GF-D8 (cell line): ENCODE data around the gene LRRC26.

Experiments
- DNase-seq: peaks from one replicate; lab custom pipeline; 2025; lab: John Stamatoyannopoulos, UW

LRRC26 gene

GRCh38 chr9:137169896-137170358 is at the start of gene LRRC26:
LRRC26 (minus strand) TSS chr9:137170051; CDS start chr9:137169943, 108 bp downstream.
- no peak for DNase-seq

GRCh38 chr9:137218754-137219271 is 49.0 kb upstream of the LRRC26 start:
- DNase-seq, result no peak

- DNase-seq, result no peak
These were observed 48.4 kb upstream of the LRRC26 start for GRCh38 chr9:137218212-137218753.

- no peak for DNase-seq
These were observed 47.7 kb upstream of the LRRC26 start for GRCh38 chr9:137217276-137218211.

GRCh38 chr9:137216188-137216965 is 46.5 kb upstream of the LRRC26 start:
- DNase-seq, result no peak

- no peak for DNase-seq
These were observed 45.5 kb upstream of the LRRC26 start for GRCh38 chr9:137215196-137215986.

- DNase-seq, result no peak
These were observed 44.8 kb upstream of the LRRC26 start for GRCh38 chr9:137214620-137215019.

- DNase-seq, result no peak
These were observed 43.6 kb upstream of the LRRC26 start for GRCh38 chr9:137213160-137214060.

- DNase-seq, result no peak
These were observed 42.7 kb upstream of the LRRC26 start for GRCh38 chr9:137212520-137212919.

- DNase-seq, result no peak
These were observed 41.7 kb upstream of the LRRC26 start for GRCh38 chr9:137211532-137211931.

- DNase-seq, result no peak
These were observed 36.8 kb upstream of the LRRC26 start for GRCh38 chr9:137206602-137207001.

- peak; percentile 10 for DNase-seq
These were observed 35.5 kb upstream of the LRRC26 start, which contains the start of the genes NDOR1 and TMEM203 for GRCh38 chr9:137205126-137206069. NDOR1 (plus strand) TSS chr9:137205700; CDS start chr9:137205778, 78 bp downstream. TMEM203 (minus strand) TSS chr9:137205648; CDS start chr9:137205414, 234 bp downstream.

- no peak for DNase-seq
These were observed 34.9 kb upstream of the LRRC26 start for GRCh38 chr9:137204731-137205125.

GRCh38 chr9:137202966-137203365 is 33.1 kb upstream of the LRRC26 start:
- DNase-seq, result no peak

GRCh38 chr9:137201205-137201868 is 31.5 kb upstream of the LRRC26 start:
- no peak for DNase-seq

- peak; percentile 97 for DNase-seq
These were observed 30.7 kb upstream of the LRRC26 start, which contains the start of gene TPRN for GRCh38 chr9:137200311-137201204. TPRN (minus strand) TSS chr9:137200741; CDS start chr9:137200711, 30 bp downstream.

GRCh38 chr9:137199411-137200121 is 29.7 kb upstream of the LRRC26 start:
- DNase-seq, result no peak
